Kasumi-1 (cell line): ENCODE results near the gene MARK4.
A peak's percentile ranks its signal among the peaks of the same experiment; 100 is the strongest.
"Not testable (repeated sequence)": the region's sequence is repeated elsewhere in the genome, so short reads cannot be mapped to it uniquely, and the experiment has no call there.

Experiments used
- DNase-seq, 2 experiments: peaks; one replicate each; lab custom pipeline; 2025; lab: John Stamatoyannopoulos, UW

The MARK4 gene

GRCh38 chr19:45305421-45305820 lies 54.4 kb downstream of the MARK4 start:
- DNase-seq: no peak

- no peak for DNase-seq
Measured at GRCh38 chr19:45306040-45306439, 55.0 kb downstream of the MARK4 start.

GRCh38 chr19:45306518-45307027 lies 55.5 kb downstream of the MARK4 start:
- DNase-seq: no peak

GRCh38 chr19:45307361-45307760 lies 56.3 kb downstream of the MARK4 start:
- DNase-seq: no peak

- DNase-seq: not testable (repeated sequence)
Measured at GRCh38 chr19:45309322-45309721, 58.3 kb downstream of the MARK4 start.

- DNase-seq: peak in 1 of 2 experiments; percentile 19
Measured at GRCh38 chr19:45311621-45312020, 60.5 kb downstream of the MARK4 start.

GRCh38 chr19:45312285-45312684 lies 61.2 kb downstream of the MARK4 start:
- DNase-seq: not testable (repeated sequence)

GRCh38 chr19:45314708-45315245 lies 63.7 kb downstream of the MARK4 start:
- DNase-seq: no peak

GRCh38 chr19:45315304-45315703 lies 64.2 kb downstream of the MARK4 start:
- DNase-seq: no peak

- DNase-seq: no peak
Measured at GRCh38 chr19:45320997-45321775, 70.1 kb downstream of the MARK4 start.

GRCh38 chr19:45321848-45322247 lies 70.8 kb downstream of the MARK4 start:
- no peak for DNase-seq

- DNase-seq: no peak
Measured at GRCh38 chr19:45322311-45322710, 71.2 kb downstream of the MARK4 start.

- no peak for DNase-seq
Measured at GRCh38 chr19:45322744-45323281, 71.7 kb downstream of the MARK4 start, which contains the start of gene CKM. TSS of gene CKM (minus strand) at chr19:45322875. CDS start at chr19:45319713, 3,162 bp downstream.

GRCh38 chr19:45323671-45324081 lies 72.6 kb downstream of the MARK4 start:
- DNase-seq: no peak

- no peak for DNase-seq
Measured at GRCh38 chr19:45324349-45324907, 73.4 kb downstream of the MARK4 start.

- DNase-seq: no peak
Measured at GRCh38 chr19:45327404-45328143, 76.5 kb downstream of the MARK4 start.

- DNase-seq: no peak
Measured at GRCh38 chr19:45331411-45331810, 80.3 kb downstream of the MARK4 start.

GRCh38 chr19:45333609-45334303 lies 82.7 kb downstream of the MARK4 start:
- DNase-seq: no peak

- not testable (repeated sequence) for DNase-seq
Measured at GRCh38 chr19:45334881-45335280, 83.8 kb downstream of the MARK4 start.

- DNase-seq: no peak
Measured at GRCh38 chr19:45336696-45337251, 85.7 kb downstream of the MARK4 start.

- DNase-seq: no peak
Measured at GRCh38 chr19:45339629-45340028, 88.6 kb downstream of the MARK4 start.
